HG03342 (cell line): ENCODE data around the gene ETNK1.

ENCODE experiments used
- ATAC-seq: cut with Tn5 transposase; IDR thresholded peaks from one replicate; pipeline ENCODE4 v1.9.1; 2021; ENCODE audit warnings: mild to moderate bottlenecking, moderate library complexity; ENCODE audit not compliant: unreplicated experiment

The ETNK1 gene

GRCh38 chr12:22738945-22739344 is 114.0 kb downstream of the ETNK1 start:
- ATAC-seq, result no peak
